Measurements from ENCODE around the gene C1QTNF8. TPM values are rescaled to one million over a fixed set of nuclear protein-coding genes. Genes with fewer than 3 reads are reported as not detected.

C1QTNF8 gene
- total and polyA plus RNA-seq, 2 of the 8 experiments (the other 6 are each of a cell fraction or from before 2014, with no cell fraction given) = not detected

DNA sequence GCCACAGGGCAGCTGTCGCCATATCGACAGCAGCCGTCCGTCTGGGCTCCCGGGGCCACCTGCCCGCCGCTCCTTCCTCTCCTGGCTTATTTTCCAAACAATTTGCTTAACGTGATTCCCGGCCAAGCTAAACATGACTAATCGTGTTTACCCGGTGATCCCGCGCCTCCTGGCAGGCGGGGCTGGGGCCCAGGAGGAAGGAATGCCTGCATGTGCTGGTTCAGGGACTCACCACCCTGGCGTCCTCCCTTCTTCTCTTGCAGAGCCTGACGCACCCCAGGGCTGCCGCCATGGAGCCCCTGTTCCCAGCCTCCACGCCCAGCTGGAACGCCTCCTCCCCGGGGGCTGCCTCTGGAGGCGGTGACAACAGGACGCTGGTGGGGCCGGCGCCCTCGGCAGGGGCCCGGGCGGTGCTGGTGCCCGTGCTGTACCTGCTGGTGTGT lies 17.4 kb downstream of the C1QTNF8 start (continued):
- TF ChIP-seq RAD21 (IDR thresholded peaks at IDR 0.05 in 1 of 2, conservative IDR thresholded peaks at IDR 0.05 in 1 of 2; ENCODE audit: low read depth in 2 of 2, low read length in 2 of 2) (no peak), MAFK (IDR thresholded peaks at IDR 0.05; ENCODE audit: low read depth, low read length) (no peak), GABPA (IDR thresholded peaks at IDR 0.05; ENCODE audit: borderline replicate concordance, insufficient read depth, low read length) (no peak)
- TF ChIP-seq, protein P1, sequence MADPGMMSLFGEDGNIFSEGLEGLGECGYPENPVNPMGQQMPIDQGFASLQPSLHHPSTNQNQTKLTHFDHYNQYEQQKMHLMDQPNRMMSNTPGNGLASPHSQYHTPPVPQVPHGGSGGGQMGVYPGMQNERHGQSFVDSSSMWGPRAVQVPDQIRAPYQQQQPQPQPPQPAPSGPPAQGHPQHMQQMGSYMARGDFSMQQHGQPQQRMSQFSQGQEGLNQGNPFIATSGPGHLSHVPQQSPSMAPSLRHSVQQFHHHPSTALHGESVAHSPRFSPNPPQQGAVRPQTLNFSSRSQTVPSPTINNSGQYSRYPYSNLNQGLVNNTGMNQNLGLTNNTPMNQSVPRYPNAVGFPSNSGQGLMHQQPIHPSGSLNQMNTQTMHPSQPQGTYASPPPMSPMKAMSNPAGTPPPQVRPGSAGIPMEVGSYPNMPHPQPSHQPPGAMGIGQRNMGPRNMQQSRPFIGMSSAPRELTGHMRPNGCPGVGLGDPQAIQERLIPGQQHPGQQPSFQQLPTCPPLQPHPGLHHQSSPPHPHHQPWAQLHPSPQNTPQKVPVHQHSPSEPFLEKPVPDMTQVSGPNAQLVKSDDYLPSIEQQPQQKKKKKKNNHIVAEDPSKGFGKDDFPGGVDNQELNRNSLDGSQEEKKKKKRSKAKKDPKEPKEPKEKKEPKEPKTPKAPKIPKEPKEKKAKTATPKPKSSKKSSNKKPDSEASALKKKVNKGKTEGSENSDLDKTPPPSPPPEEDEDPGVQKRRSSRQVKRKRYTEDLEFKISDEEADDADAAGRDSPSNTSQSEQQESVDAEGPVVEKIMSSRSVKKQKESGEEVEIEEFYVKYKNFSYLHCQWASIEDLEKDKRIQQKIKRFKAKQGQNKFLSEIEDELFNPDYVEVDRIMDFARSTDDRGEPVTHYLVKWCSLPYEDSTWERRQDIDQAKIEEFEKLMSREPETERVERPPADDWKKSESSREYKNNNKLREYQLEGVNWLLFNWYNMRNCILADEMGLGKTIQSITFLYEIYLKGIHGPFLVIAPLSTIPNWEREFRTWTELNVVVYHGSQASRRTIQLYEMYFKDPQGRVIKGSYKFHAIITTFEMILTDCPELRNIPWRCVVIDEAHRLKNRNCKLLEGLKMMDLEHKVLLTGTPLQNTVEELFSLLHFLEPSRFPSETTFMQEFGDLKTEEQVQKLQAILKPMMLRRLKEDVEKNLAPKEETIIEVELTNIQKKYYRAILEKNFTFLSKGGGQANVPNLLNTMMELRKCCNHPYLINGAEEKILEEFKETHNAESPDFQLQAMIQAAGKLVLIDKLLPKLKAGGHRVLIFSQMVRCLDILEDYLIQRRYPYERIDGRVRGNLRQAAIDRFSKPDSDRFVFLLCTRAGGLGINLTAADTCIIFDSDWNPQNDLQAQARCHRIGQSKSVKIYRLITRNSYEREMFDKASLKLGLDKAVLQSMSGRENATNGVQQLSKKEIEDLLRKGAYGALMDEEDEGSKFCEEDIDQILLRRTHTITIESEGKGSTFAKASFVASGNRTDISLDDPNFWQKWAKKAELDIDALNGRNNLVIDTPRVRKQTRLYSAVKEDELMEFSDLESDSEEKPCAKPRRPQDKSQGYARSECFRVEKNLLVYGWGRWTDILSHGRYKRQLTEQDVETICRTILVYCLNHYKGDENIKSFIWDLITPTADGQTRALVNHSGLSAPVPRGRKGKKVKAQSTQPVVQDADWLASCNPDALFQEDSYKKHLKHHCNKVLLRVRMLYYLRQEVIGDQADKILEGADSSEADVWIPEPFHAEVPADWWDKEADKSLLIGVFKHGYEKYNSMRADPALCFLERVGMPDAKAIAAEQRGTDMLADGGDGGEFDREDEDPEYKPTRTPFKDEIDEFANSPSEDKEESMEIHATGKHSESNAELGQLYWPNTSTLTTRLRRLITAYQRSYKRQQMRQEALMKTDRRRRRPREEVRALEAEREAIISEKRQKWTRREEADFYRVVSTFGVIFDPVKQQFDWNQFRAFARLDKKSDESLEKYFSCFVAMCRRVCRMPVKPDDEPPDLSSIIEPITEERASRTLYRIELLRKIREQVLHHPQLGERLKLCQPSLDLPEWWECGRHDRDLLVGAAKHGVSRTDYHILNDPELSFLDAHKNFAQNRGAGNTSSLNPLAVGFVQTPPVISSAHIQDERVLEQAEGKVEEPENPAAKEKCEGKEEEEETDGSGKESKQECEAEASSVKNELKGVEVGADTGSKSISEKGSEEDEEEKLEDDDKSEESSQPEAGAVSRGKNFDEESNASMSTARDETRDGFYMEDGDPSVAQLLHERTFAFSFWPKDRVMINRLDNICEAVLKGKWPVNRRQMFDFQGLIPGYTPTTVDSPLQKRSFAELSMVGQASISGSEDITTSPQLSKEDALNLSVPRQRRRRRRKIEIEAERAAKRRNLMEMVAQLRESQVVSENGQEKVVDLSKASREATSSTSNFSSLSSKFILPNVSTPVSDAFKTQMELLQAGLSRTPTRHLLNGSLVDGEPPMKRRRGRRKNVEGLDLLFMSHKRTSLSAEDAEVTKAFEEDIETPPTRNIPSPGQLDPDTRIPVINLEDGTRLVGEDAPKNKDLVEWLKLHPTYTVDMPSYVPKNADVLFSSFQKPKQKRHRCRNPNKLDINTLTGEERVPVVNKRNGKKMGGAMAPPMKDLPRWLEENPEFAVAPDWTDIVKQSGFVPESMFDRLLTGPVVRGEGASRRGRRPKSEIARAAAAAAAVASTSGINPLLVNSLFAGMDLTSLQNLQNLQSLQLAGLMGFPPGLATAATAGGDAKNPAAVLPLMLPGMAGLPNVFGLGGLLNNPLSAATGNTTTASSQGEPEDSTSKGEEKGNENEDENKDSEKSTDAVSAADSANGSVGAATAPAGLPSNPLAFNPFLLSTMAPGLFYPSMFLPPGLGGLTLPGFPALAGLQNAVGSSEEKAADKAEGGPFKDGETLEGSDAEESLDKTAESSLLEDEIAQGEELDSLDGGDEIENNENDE (IDR thresholded peaks at IDR 0.05; ENCODE audit: insufficient replicate concordance, low read length) = no peak

Data from H1 (cell line).